H9 (cell line): Measurements from ENCODE around the gene TGFBI. TPM values are rescaled to one million over a fixed set of nuclear protein-coding genes. Genes with fewer than 3 reads are reported as not detected.

Experiments used
- DNase-seq: peaks from one replicate; pipeline ENCODE4 v3.0.0-alpha.2; 2017
- H2AFZ ChIP-seq: one replicate; pipeline ENCODE4 v1.6.1; 2013; ENCODE audit warnings: mild to moderate bottlenecking, low read length, control low read depth, moderate library complexity
- H2AK5ac ChIP-seq: 2 replicates; pipeline ENCODE4 v1.6.1; 2013; ENCODE audit warnings: low read length, control low read depth, mixed read lengths; ENCODE audit not compliant: insufficient read length
- H2BK120ac ChIP-seq: one replicate; pipeline ENCODE4 v1.6.1; 2013; ENCODE audit warnings: low read depth, mild to moderate bottlenecking, low read length, control low read depth, inconsistent platforms; ENCODE audit not compliant: poor library complexity, severe bottlenecking
- H2BK12ac ChIP-seq: 2 replicates; pipeline ENCODE4 v1.6.1; 2013; ENCODE audit warnings: low read length, control low read depth, mixed read lengths, low read depth; ENCODE audit not compliant: insufficient read length
- H2BK15ac ChIP-seq: 2 replicates; pipeline ENCODE4 v1.6.1; 2013; ENCODE audit warnings: low read depth, low read length, control low read depth
- H2BK20ac ChIP-seq: one replicate; pipeline ENCODE4 v1.6.1; 2013; ENCODE audit warnings: low read depth, mild to moderate bottlenecking, low read length, control low read depth, inconsistent platforms; ENCODE audit not compliant: poor library complexity, severe bottlenecking
- H2BK5ac ChIP-seq: 2 replicates; pipeline ENCODE4 v1.6.1; 2013; ENCODE audit warnings: low read length, control low read depth, mixed read lengths; ENCODE audit not compliant: insufficient read length
- H3K14ac ChIP-seq: 2 replicates; pipeline ENCODE4 v1.6.1; 2013; ENCODE audit warnings: low read length, control low read depth; ENCODE audit not compliant: insufficient read depth
- H3K18ac ChIP-seq: 2 replicates; pipeline ENCODE4 v1.6.1; 2013; ENCODE audit warnings: low read depth, mild to moderate bottlenecking, mixed read lengths, low read length, control low read depth; ENCODE audit not compliant: insufficient read length
- H3K23ac ChIP-seq: 2 replicates; pipeline ENCODE4 v1.6.1; 2013; ENCODE audit warnings: low read length, control low read depth, mixed read lengths, low read depth; ENCODE audit not compliant: insufficient read length
- H3K23me2 ChIP-seq: 2 replicates; pipeline ENCODE4 v1.6.1; 2013; ENCODE audit warnings: low read depth, mild to moderate bottlenecking, mixed read lengths, low read length, control low read depth; ENCODE audit not compliant: insufficient read length, poor library complexity, severe bottlenecking
- H3K27ac ChIP-seq: 2 replicates; pipeline ENCODE4 v1.5.1; 2013; ENCODE audit warnings: low read length, control low read depth, mixed read lengths, low read depth; ENCODE audit not compliant: insufficient read length
- H3K27me3 ChIP-seq: 2 replicates; pipeline ENCODE4 v1.6.1; 2013; ENCODE audit warnings: low read length, control low read depth, inconsistent platforms; ENCODE audit not compliant: insufficient read depth
- H3K4ac ChIP-seq: 2 replicates; pipeline ENCODE4 v1.6.1; 2013; ENCODE audit warnings: low read depth, mild to moderate bottlenecking, control low read depth, inconsistent platforms, low read length, moderate library complexity
- H3K4me1 ChIP-seq: 2 replicates; pipeline ENCODE4 v1.6.1; 2013; ENCODE audit warnings: low read length, control low read depth, inconsistent platforms; ENCODE audit not compliant: insufficient read depth
- H3K4me2 ChIP-seq: 2 replicates; pipeline ENCODE4 v1.6.1; 2013; ENCODE audit warnings: low read length, control low read depth, mixed read lengths; ENCODE audit not compliant: insufficient read length, insufficient read depth
- H3K56ac ChIP-seq: 2 replicates; pipeline ENCODE4 v1.6.1; 2013; ENCODE audit warnings: low read depth, mild to moderate bottlenecking, mixed read lengths, low read length, control low read depth; ENCODE audit not compliant: insufficient read length
- H3K79me1 ChIP-seq: 2 replicates; pipeline ENCODE4 v1.6.1; 2013; ENCODE audit warnings: low read depth, mild to moderate bottlenecking, moderate library complexity, low read length, control low read depth, inconsistent platforms; ENCODE audit not compliant: insufficient read depth, poor library complexity, severe bottlenecking
- H3K79me2 ChIP-seq: 2 replicates; pipeline ENCODE4 v1.6.1; 2013; ENCODE audit warnings: low read length, control low read depth, inconsistent platforms; ENCODE audit not compliant: insufficient read depth
- H3K9ac ChIP-seq: 2 replicates; pipeline ENCODE4 v1.6.1; 2013; ENCODE audit warnings: low read length, control low read depth, mixed read lengths; ENCODE audit not compliant: insufficient read length; ENCODE audit errors: extremely low read depth
- H3K9me3 ChIP-seq: one replicate; pipeline ENCODE4 v1.6.1; 2013; ENCODE audit warnings: low read depth, low read length, inconsistent platforms; ENCODE audit not compliant: control insufficient read depth
- H3T11ph ChIP-seq: one replicate; pipeline ENCODE4 v1.6.1; 2013; ENCODE audit warnings: mild to moderate bottlenecking, low read length, control low read depth, inconsistent platforms
- H4K20me1 ChIP-seq: one replicate; pipeline ENCODE4 v1.6.1; 2013; ENCODE audit not compliant: control insufficient read depth, insufficient read length, insufficient read depth
- H4K5ac ChIP-seq: 2 replicates; pipeline ENCODE4 v1.6.1; 2013; ENCODE audit warnings: low read depth, mild to moderate bottlenecking, mixed read lengths, low read length, control low read depth; ENCODE audit not compliant: insufficient read length
- H4K8ac ChIP-seq: replicated peaks from 2 replicates; pipeline ENCODE4 v1.6.1; 2013; ENCODE audit warnings: low read length, control low read depth, mixed read lengths, low read depth; ENCODE audit not compliant: insufficient read length
- H4K91ac ChIP-seq: 2 replicates; pipeline ENCODE4 v1.6.1; 2013; ENCODE audit warnings: low read depth, mild to moderate bottlenecking, moderate library complexity, mixed read lengths, low read length, control low read depth; ENCODE audit not compliant: insufficient read length
- H3K27ac Mint-ChIP-seq, 3 experiments: 2 replicates in 2 of 3; 3 replicates in 1 of 3; pipeline ENCODE4 v1.8.0; 2020 to 2021; ENCODE audit warnings: mixed read lengths in 3 of 3, mild to moderate bottlenecking in 1 of 3, moderate library complexity in 1 of 3
- H3K27me3 Mint-ChIP-seq: 2 replicates; pipeline ENCODE4 v1.8.0; 2021; ENCODE audit warnings: low read depth, mild to moderate bottlenecking, moderate library complexity, mixed read lengths
- H3K36me3 Mint-ChIP-seq, 3 experiments: 2 replicates in 2 of 3; 3 replicates in 1 of 3; pipeline ENCODE4 v1.8.0; 2020 to 2021; ENCODE audit warnings: low read depth in 3 of 3, mixed read lengths in 3 of 3; ENCODE audit not compliant: insufficient read depth in 1 of 3
- H3K4me1 Mint-ChIP-seq, 2 experiments: 2 replicates each; pipeline ENCODE4 v1.8.0; 2020; ENCODE audit warnings: mixed read lengths in 2 of 2
- H3K4me3 Mint-ChIP-seq, 2 experiments: 2 replicates in 1 of 2; 3 replicates in 1 of 2; pipeline ENCODE4 v1.8.0; 2020 to 2021; ENCODE audit warnings: mild to moderate bottlenecking in 2 of 2, mixed read lengths in 2 of 2, moderate library complexity in 1 of 2
- H3K9me3 Mint-ChIP-seq, 2 experiments: 2 replicates in 1 of 2; 3 replicates in 1 of 2; pipeline ENCODE4 v1.8.0; 2020; ENCODE audit warnings: mild to moderate bottlenecking in 2 of 2, mixed read lengths in 2 of 2, moderate library complexity in 1 of 2
- WGBS: extraction: QIAGEN DNeasy Blood & Tissue Kit; methylation state at CpG from one replicate; pipeline ENCODE4 v1.1.7; 2013; ENCODE audit warnings: missing lambda C conversion rate, low lambda C conversion rate, mixed read lengths; ENCODE audit not compliant: insufficient read length; ENCODE audit errors: extremely low coverage; 5-methylcytosine and 5-hydroxymethylcytosine counted together
- total RNA-seq: library from RNA; stranded (reverse); gene quantifications from 2 replicates; pipeline ENCODE4 v1.2.1, GENCODE V29; 2021
- TF ChIP-seq, protein P1 (sequence below): fragments of 200-600 bp; sonication (generic); conservative IDR thresholded peaks from 3 replicates; pipeline ENCODE4 v1.8.0; 2021; ENCODE audit warnings: antibody characterized with exemption, mild to moderate bottlenecking

TGFBI gene
- total RNA-seq, 1 experiment from 2014 or later, result 4.7 TPM

DNA sequence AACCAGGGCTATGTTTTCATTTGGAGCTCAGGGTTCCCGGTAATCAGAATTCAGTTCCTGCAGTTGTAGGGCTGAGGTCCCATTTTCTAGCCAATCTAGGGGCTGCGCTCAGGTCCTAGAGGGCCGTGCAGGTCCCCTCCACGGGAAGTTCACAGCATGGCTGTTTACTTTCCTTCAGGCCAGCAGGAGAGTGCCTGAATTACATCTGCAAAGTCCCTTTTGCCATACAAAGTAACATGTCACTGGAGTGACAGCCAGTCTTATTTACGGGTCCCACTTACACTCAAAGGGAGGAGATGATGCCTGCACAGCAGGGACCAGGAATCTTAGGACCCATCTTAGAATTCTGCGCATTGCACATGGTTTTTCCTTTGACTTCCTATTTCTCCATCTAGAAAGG is 29.9 kb upstream of the TGFBI start:
- no peak overlapping the region for H3K4me2 ChIP-seq

More for the DNA sequence above, 29.9 kb upstream of the TGFBI start:
- no peaks in the 10 kb centered on the region for H3K79me2 ChIP-seq
- no peak overlapping the region for H2AFZ ChIP-seq
- no peak overlapping the region for H3K4me3 Mint-ChIP-seq
- H2AK5ac ChIP-seq, result no peak overlapping the region
- no peak overlapping the region for H3K27ac ChIP-seq
- H4K8ac ChIP-seq, result no peak overlapping the region
- H3K4me1 Mint-ChIP-seq, result peaks cover 5 to 13% of the 10 kb centered on the region in 2 experiments
- no peaks in the 10 kb centered on the region for H3K23me2 ChIP-seq
- no peak overlapping the region for H2BK12ac ChIP-seq
- H3K9ac ChIP-seq, result no peak overlapping the region
- no peak overlapping the region for H2BK20ac ChIP-seq
- no CpG with 5 or more reads among the region's 6 CpGs for WGBS
- H3K27me3 ChIP-seq, result no peaks in the 10 kb centered on the region
- H3K23ac ChIP-seq, result no peak overlapping the region
- H2BK15ac ChIP-seq, result no peak overlapping the region
- no peak overlapping the region for H3T11ph ChIP-seq
- H4K20me1 ChIP-seq, result no peaks in the 10 kb centered on the region
- H2BK5ac ChIP-seq, result no peak overlapping the region
- H3K27ac Mint-ChIP-seq, result no peak overlapping the region
- H3K4me1 ChIP-seq, result no peaks in the 10 kb centered on the region
- no peak overlapping the region for H2BK120ac ChIP-seq
- no peaks in the 10 kb centered on the region for H3K79me1 ChIP-seq
- H3K4ac ChIP-seq, result no peak overlapping the region
- H4K5ac ChIP-seq, result no peak overlapping the region
- H4K91ac ChIP-seq, result no peak overlapping the region
- H3K36me3 Mint-ChIP-seq, result no peaks in the 10 kb centered on the region
- TF ChIP-seq, protein P1, sequence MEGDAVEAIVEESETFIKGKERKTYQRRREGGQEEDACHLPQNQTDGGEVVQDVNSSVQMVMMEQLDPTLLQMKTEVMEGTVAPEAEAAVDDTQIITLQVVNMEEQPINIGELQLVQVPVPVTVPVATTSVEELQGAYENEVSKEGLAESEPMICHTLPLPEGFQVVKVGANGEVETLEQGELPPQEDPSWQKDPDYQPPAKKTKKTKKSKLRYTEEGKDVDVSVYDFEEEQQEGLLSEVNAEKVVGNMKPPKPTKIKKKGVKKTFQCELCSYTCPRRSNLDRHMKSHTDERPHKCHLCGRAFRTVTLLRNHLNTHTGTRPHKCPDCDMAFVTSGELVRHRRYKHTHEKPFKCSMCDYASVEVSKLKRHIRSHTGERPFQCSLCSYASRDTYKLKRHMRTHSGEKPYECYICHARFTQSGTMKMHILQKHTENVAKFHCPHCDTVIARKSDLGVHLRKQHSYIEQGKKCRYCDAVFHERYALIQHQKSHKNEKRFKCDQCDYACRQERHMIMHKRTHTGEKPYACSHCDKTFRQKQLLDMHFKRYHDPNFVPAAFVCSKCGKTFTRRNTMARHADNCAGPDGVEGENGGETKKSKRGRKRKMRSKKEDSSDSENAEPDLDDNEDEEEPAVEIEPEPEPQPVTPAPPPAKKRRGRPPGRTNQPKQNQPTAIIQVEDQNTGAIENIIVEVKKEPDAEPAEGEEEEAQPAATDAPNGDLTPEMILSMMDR, result no peak
- H3K27me3 Mint-ChIP-seq, result peaks cover 16% of the 10 kb centered on the region
- no peak for DNase-seq
- H3K9me3 Mint-ChIP-seq, result no peaks in the 10 kb centered on the region
- H3K18ac ChIP-seq, result no peak overlapping the region
- no peak overlapping the region for H3K56ac ChIP-seq
- H3K14ac ChIP-seq, result no peak overlapping the region
- H3K9me3 ChIP-seq, result no peaks in the 10 kb centered on the region
